GM18507 (cell line): ENCODE results near the gene TEX35.

Experiments used
- DNase-seq: peaks from one replicate; pipeline ENCODE4 v3.0.0; 2011; ENCODE audit warnings: low read depth; ENCODE audit not compliant: insufficient read length; ENCODE audit errors: extremely low spot score
- FAIRE-seq: peaks from 2 replicates; lab custom pipeline; 2011; peaks lifted over from hg19 to GRCh38; lab: Jason Lieb, UNC

The TEX35 gene

DNA sequence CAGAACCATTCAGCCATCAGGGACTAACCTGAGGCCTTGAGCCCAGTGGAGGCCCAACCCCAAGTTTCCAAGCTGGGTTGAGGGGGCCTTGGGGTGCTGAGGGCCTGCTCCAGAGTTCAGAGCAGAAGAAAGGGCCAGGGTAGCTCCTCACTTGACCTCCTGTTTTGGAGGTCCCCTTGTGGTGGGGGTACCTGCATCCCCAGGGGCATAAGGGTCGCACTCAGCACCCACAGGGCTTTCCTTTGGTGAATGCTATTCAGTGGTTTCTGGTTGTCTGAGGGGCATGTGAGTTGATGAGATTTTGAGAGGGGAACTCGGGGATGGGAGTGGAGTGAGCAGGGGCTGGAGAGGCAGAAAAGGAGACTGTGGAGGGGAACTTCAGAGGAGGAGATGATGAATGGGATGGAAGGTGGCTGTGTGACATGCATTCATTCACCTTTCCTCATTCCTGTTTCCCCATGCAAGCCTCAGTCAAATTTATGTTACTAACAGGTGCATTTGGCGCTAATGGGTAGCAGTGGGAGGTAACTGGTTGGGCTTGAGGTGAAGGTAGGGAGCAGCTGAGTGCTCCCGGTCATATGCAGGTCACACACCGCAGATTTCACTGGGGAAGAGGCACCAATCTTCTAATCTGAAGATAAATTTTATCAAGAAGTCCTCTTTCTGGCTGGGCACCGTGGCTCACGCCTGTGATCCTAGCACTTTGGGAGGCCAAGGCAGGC lies 50.4 kb downstream of the TEX35 start:
- FAIRE-seq (no peak), DNase-seq (no peak)

GRCh38 chr1:178564086-178564782 lies 51.3 kb downstream of the TEX35 start:
- DNase-seq (no peak), FAIRE-seq (no peak)

DNA sequence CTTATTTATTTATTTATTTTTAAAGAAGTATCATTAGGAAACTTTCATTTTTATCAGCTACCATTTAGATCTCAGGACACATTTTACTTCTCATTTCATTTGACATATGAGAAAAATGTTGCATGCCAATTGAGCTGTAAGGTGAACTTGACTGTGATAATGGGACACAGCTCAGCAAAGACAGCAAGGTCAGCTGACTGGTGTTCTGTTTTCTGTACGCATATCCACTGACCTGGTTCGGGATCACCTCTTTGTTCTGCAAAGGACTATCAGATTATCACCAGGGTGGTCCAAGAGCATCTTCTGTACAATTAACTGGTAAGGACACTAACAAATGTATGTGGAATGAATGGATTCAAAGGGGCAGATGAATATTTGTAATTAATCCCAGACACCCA lies 51.9 kb downstream of the TEX35 start:
- FAIRE-seq: no peak
- DNase-seq: no peak

DNA sequence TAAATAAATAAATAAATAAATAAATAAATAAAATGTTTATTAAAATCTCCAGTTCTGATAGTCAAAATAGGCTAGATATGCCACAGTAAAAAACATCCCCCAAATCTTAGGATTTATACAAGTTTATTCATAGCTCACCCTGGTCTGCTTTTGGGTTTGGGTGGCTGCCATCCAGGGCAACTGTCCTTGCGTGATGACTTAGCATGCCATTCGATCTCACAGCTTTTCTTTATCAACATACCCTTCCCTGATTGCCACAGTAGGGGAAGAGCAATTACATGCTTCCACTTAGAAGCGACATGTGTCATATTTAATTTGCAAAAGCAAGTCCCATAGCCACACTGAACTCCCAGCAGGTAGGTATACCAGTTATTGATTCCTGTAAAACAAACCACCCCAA lies 52.7 kb downstream of the TEX35 start:
- FAIRE-seq: no peak
- no peak for DNase-seq

GRCh38 chr1:178566187-178566586 lies 53.3 kb downstream of the TEX35 start:
- FAIRE-seq (no peak), DNase-seq (no peak)

DNA sequence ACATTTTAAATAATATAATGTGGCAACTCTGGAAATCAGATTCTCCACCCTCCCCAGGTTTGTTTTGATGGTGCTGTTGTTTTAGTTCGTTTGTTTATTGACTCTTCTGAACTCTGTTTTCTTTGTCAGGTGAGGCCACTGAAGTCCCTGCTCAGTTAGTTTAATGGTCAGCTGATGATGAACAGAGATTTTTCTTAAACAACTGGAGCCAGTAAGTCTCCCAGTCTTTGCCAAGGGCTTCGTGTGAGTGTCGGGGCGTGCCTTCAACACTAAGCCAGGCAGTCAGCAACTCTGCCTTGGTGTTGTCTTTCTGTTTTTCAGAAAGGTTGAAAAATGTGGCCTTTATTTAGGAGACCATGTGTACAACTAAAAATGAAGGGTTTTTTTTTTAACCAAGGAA lies 58.9 kb downstream of the TEX35 start:
- DNase-seq (no peak), FAIRE-seq (no peak)
